Measurements from ENCODE around the gene RANBP17. TPM values are rescaled to one million over a fixed set of nuclear protein-coding genes. Genes with fewer than 3 reads are reported as not detected.
"Not testable (repeated sequence)": the region's sequence is repeated elsewhere in the genome, so short reads cannot be mapped to it uniquely, and the experiment has no call there.

RANBP17 gene
- polyA plus RNA-seq (ENCODE audit: insufficient read length in 4 of 4) = 10 to 100 TPM in 2 of 4 donors, 1 to 10 TPM in 2; 7.1 to 16.5 (median 12.1) TPM

DNA sequence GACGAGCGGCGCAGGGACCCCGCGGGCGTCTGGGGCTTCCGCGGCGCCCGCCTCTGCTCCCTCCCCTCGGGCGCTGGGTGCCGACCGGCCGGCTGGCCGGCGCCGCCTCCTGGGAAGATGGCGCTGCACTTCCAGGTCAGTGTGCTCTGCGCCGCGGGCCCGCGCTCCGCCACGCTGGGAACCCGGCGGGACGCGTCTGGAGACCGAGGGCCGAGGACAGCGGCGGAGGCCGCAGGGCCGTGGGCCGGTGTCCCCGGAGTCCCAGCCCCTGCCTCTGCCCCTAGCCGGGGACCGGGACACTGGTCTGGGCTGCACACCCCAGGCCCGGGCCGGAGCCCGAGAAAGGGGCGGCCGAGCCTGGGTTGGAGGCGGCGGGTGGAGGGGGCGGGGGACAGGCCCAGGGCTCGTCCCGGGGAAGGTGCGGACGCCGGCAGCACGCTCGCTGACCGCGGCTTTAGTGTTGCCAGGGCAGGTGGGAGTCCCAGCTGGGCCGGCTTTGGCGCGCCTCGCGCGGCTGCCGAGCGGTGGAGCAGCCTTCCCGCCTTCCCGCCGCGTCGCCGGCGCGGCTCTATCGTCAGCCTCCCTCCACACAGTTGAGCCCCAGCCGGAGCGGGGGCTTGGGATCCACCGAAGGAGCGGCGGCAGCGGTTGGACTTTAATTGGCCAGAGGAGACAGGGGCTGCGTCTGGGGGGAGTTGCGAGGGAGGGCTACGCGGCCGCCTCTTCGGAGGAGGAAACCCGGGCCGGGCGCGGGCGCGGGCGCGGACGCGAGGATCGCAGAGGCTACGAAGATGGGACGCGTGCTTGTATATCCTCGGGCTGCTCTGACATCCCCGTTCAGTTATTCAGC is at the start of gene RANBP17:
Gene RANBP17 (plus strand): TSS at position 102 of the 850 bp plus-strand sequence.
- peak in 2 of 4 donors; percentile 32 to 53 for DNase-seq (ENCODE audit: low read depth in 4 of 4, low spot score in 2 of 4)

- DNase-seq (ENCODE audit: low read depth in 4 of 4, low spot score in 2 of 4) = no peak
These were observed 48.6 kb upstream of the RANBP17 start for GRCh38 chr5:170813231-170813630.

DNA sequence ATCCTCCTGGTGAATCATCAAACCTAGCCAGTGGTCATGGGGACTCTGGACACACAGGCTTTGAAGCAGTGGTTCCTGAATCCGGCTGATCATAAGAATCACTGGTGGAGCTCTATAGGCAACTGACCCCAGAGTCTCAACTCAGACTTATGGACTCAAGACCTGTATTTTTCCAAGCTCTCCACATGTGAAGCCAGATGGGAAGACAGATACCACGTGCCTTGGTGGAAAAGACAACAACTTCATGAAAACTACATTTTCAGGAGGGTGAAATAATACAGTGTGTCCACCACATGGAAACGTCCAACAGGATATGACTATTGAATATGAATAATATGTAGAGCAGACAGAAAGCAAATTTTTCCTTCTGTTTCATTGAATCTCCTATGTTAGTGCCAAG is 44.6 kb upstream of the RANBP17 start:
- DNase-seq (ENCODE audit: low read depth in 4 of 4, low spot score in 2 of 4) = no peak

DNA sequence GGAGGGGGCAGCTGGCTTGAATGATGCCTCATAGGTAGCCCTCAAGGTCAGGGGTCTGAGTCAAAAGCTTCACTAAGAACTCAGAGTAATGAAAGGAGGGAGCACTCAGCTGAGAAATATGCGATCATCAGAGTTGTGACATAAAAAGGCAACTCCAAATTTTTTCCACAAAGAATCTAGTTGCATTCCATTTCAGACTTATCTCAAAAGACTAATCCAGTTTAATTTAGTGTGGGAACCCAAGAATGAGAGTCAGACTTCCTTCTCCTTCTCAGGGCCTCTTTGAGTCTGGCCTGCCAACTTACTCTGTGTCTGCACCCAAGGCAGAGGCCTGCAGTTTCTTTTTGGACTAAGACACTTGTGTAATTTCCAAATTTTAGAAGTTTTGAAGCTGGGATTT is 43.6 kb upstream of the RANBP17 start:
- no peak for DNase-seq (ENCODE audit: low read depth in 4 of 4, low spot score in 2 of 4)

DNA sequence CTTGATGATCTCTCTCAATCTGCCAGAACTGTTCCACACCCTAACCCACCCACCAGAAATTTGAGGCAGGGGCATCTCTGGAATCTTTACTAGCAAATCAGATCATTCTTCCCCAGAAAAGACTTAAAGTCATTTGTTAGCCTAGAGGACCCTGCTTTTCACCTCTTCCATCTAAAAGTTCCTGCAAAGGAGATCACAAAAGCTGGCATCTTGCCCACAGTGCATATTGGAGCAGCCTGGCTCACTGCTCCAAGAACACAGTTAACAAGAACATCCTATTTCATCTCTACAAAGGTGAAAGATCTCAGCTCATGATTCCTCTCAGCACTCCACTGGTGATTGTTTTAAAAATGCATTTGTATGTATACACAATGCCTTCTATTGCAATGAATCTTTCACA is 42.0 kb upstream of the RANBP17 start:
- DNase-seq (ENCODE audit: low read depth in 4 of 4, low spot score in 2 of 4) = no peak

GRCh38 chr5:170821257-170821800 is 40.5 kb upstream of the RANBP17 start:
- DNase-seq (ENCODE audit: low read depth in 4 of 4, low spot score in 2 of 4) = no peak

GRCh38 chr5:170826117-170826516 is 35.7 kb upstream of the RANBP17 start:
- no peak for DNase-seq (ENCODE audit: low read depth in 4 of 4, low spot score in 2 of 4)

GRCh38 chr5:170832241-170832640 is 29.6 kb upstream of the RANBP17 start:
- no peak for DNase-seq (ENCODE audit: low read depth in 4 of 4, low spot score in 2 of 4)

- not testable (repeated sequence) for DNase-seq (ENCODE audit: low read depth in 4 of 4, low spot score in 2 of 4)
These were observed 27.8 kb upstream of the RANBP17 start for GRCh38 chr5:170833981-170834380.

DNA sequence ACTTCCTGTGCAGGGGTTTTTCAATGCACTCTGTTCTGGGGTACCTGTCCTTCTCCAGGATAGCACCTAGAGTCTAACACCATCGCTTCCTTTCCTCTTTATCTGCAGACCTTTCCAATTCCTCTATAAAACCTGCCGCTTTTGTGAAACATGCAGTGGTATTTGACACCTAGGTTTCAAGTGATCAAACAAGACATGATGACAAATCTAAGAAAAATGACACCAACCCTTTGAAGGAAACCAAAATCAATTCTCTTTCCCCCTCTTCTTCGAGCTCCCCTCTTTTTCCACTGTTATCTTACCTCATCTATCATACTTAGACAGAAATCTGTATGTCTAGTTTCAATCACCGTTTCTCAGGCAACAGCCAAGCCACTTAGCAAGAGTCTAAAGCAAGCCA is 25.6 kb upstream of the RANBP17 start:
- no peak for DNase-seq (ENCODE audit: low read depth in 4 of 4, low spot score in 2 of 4)

- no peak for DNase-seq (ENCODE audit: low read depth in 4 of 4, low spot score in 2 of 4)
These were observed 17.9 kb upstream of the RANBP17 start for GRCh38 chr5:170843870-170844269.

GRCh38 chr5:170844651-170845050 is 17.2 kb upstream of the RANBP17 start:
- DNase-seq (ENCODE audit: low read depth in 4 of 4, low spot score in 2 of 4) = no peak

DNA sequence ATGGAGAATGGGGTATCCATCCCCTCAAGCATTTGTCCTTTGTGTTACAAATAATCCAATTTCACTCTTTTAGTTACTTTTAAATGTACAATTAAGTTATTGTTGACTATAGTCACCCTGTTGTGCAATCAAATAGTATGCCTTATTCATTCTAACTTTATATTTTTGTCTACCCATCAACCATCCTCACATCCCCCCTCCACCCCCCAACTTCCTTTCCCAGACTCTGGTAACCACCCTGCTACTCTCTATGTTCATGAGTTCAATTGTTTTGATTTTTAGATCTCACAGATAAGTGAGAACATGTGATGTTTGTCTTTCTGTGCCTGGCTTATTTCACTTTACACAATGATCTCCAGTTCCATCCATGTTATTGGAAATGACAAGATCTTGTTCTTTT is 15.4 kb upstream of the RANBP17 start:
- no peak for DNase-seq (ENCODE audit: low read depth in 4 of 4, low spot score in 2 of 4)

DNA sequence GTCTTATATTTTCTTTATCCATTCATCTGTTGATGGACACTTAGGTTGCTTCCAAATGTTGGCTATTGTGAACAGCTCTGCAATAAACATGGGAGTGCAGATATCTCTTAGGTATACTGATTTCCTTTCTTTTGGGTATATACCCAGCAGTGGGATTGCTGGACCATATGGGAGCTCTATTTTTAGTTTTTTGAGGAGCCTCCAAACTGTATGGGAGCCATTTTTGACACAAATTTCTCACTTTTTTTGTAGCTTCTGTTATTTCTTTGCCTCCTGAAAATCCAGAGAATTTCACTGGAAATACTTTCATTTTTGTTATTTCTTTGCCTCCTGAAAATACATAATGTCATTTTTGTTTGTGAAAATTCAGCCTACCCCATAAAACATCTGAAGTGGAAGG is 15.0 kb upstream of the RANBP17 start:
- DNase-seq (ENCODE audit: low read depth in 4 of 4, low spot score in 2 of 4) = no peak

- no peak for DNase-seq (ENCODE audit: low read depth in 4 of 4, low spot score in 2 of 4)
These were observed 13.8 kb upstream of the RANBP17 start for GRCh38 chr5:170848033-170848432.

- DNase-seq (ENCODE audit: low read depth in 4 of 4, low spot score in 2 of 4) = no peak
These were observed 12.4 kb upstream of the RANBP17 start for GRCh38 chr5:170849374-170849773.

DNA sequence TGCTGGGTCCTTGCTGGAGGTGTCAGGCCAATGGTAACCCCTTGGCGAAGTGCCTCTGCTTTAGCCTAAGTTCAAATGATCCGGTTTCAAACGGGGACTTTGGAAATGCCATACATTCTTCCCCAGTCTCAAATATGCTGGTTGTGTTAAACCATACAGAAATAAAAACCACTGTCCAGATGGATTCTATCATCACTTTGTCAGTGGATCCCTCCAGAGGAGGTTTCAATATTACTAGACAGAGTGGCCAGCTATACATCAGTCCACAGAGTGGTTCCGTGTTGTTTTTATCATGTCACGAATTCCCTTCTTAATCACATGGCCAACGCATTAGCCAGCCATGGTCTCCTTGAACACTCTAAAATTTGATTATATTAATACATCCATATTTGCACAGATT is 7.3 kb upstream of the RANBP17 start:
- DNase-seq (ENCODE audit: low read depth in 4 of 4, low spot score in 2 of 4) = no peak

GRCh38 chr5:170857066-170857465 is 4.8 kb upstream of the RANBP17 start:
- DNase-seq (ENCODE audit: low read depth in 4 of 4, low spot score in 2 of 4) = no peak

- no peak for DNase-seq (ENCODE audit: low read depth in 4 of 4, low spot score in 2 of 4)
These were observed 1.4 kb upstream of the RANBP17 start for GRCh38 chr5:170860415-170860814.

DNA sequence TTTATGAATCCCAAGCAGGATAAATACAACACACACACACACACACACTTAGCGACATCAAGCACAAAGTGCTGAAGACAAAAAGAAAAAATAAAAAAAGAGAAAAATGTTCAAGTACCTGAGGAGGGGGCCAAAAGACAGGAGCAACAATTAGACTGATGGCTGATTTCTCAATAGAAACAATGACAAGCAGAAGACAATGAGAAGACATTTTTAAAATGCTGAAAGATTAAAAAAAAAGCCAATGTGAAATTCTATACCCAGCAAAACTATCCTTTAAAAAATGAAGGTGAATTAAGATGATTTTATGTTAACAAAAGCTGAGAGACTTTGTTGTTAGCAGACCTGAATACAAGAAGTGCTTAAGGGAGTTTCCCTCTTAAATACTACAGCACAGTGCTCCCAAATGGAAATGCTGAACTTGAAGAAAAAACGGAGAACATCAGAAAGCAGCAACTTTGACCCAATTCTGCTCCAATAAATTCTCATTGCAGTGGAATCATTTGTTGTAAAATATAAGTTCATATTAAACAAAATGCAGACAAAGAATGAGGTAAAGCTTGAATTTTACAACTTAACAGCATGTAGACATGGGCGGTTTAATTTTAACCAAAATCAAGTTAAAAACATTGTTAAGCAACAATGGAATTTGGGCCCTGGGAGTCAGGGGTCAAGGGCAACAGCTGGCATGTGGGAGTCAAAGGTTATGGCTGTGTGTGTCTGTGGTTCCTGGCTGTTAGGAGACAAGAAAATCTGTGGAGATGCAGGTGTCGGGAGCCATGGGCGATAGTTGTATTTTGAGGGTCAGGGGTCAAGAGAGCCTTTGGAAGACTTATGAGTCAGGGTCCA is 776 bp upstream of the RANBP17 start:
- no peak for DNase-seq (ENCODE audit: low read depth in 4 of 4, low spot score in 2 of 4)

DNA sequence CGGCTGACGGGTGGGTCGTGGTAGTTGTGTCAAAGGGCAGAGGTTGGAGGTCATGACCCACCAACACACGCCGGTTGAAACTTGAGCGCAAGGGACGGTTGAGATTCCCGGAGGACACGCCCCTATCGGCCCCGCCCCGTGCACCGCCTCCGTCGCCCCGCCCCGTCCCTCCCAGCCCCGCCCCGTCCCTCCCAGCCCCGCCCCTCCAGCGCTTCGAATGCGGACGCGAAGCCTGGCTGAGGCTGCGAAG is 226 bp upstream of the RANBP17 start:
- DNase-seq (ENCODE audit: low read depth in 4 of 4, low spot score in 2 of 4) = no peak

DNA sequence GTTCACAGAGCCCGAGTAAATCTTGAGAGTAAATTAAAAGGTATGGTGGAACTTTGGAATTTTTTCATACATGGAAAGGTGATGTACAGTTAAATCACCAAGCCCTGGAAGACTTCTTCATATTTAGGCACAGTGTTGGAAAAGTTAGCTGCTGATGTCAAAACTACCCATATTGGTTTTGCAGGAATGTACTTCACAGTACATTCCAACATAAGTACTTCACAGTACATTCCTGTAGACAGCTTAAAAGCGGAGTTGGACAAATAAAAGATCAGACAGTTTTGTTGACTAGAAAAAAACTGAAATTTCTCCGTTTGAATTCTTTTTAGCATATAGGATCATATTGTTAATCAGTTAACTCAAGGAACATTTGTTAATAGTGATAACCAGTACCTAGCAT is 1.8 kb downstream of the RANBP17 start:
- DNase-seq (ENCODE audit: low read depth in 4 of 4, low spot score in 2 of 4) = no peak
